T-helper 1 cell treated with Interleukin-12 subunit alpha and Interleukin-12 subunit beta and Interleukin-4 antibody, amounts not matched to agents 30 ng/mL and 1 ng/mL, for 36 hours (primary cell): Measurements from ENCODE around the gene CUBN. TPM values are rescaled to one million over a fixed set of nuclear protein-coding genes. Genes with fewer than 3 reads are reported as not detected.

ENCODE experiments used
- intact Hi-C: fragments of 100-400 bp; cut with micrococcal nuclease; formaldehyde crosslinking; loops from one replicate; pipeline ENCODE4 v1.15.1; 2024
- total RNA-seq: library from RNA; stranded (reverse); gene quantifications from 2 replicates; pipeline ENCODE4 v1.2.3, GENCODE V29; 2022

CUBN gene
- total RNA-seq, 1 donor from 2014 or later, result 1.4 TPM

DNA sequence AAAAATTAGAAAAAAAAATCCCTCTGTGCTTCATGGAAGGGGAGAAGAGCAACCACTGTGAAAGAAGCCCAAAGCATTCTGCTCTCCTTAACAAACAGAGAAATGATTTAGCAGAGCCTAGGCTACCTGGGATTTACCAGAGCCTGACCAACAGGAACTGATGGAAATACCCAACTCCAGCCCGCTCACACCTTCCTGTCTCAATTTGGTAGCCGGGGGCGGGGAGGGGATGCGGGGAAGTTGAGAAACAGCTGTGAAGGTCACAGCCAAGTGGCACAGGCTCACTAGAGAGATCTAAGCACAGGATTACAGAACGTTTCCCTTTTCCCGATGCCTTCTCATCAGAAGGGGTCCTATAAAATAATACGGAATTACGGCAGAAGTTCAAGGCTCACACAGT lies 330.0 kb downstream of the CUBN start:
- intact Hi-C loops, result loop anchor here (10.0 kb wide), 1 partner anchor 1365 kb away; no protein-coding TSS in a partner anchor

- intact Hi-C loops, result no loop called here
Measured at GRCh38 chr10:16798571-16798970, 331.0 kb downstream of the CUBN start.

GRCh38 chr10:16795410-16796073 lies 334.1 kb downstream of the CUBN start:
- intact Hi-C loops, result no loop called here

DNA sequence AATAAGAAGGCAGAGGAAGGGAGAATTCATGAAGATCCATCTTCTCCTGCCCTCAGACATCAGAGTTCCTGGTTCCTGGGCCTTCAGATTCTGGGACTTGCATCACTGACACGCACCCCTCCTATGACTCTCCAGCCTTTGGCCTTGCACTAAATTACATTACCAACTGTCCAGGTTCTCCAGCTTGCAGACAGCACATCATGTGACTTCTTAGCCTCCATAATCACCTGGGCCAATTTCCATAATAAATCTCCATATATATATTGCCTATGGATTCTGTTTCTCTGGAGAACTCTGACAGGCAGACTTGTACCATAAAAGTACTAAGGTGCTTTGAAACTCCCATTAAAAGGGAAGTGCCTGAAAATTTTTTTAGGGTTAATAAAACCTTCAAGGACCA lies 335.6 kb downstream of the CUBN start:
- intact Hi-C loops, result no loop called here

GRCh38 chr10:16792675-16793074 lies 336.9 kb downstream of the CUBN start:
- intact Hi-C loops, result no loop called here

- intact Hi-C loops, result loop anchor here (5.0 kb wide), 1 partner anchor 927 kb away; the partner anchor contains the start of gene MINDY3
Measured at GRCh38 chr10:16789765-16790164, 339.8 kb downstream of the CUBN start.

DNA sequence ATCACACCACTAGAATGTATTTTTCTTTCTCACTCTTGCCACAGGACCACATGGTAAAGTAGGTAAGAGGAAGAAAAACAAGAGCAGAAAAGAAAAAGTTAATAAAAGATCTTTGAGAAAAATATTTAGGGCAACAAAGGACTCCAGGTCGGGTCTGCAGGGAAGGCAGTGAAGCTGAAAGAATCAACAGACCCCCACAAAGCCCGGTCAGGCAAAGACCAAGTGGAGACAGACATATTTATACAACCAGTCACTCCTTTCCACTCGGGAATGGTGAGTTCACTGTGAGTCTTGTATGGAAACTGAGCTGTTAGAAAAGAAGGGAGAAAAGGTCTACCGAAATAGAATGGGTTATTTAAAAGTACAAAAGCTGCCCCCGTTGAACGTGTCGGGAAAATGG lies 340.4 kb downstream of the CUBN start:
- intact Hi-C loops, result loop anchor here (5.0 kb wide), 1 partner anchor 927 kb away; the partner anchor contains the start of gene MINDY3

DNA sequence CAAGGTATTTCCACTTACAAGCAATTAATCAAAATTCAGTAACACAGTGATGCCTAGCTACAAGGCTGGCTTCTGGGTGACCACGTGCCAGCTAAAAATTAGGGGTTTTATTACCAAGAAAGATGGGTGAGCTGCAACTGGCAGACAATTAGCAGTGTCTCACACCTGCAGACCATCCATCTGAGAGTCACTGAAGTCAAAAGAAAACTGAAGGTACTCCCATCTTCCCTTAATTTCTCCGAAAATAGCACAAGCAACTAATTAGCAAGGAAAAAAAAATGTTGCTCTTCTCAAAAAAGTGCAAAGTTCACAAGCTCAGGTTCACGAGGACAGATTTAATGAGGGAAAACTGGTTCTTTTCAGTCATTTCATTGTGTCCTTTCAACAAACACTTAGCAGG lies 340.8 kb downstream of the CUBN start:
- intact Hi-C loops, result loop anchor here (5.0 kb wide), 1 partner anchor 926 kb away; the partner anchor contains the start of gene MINDY3

DNA sequence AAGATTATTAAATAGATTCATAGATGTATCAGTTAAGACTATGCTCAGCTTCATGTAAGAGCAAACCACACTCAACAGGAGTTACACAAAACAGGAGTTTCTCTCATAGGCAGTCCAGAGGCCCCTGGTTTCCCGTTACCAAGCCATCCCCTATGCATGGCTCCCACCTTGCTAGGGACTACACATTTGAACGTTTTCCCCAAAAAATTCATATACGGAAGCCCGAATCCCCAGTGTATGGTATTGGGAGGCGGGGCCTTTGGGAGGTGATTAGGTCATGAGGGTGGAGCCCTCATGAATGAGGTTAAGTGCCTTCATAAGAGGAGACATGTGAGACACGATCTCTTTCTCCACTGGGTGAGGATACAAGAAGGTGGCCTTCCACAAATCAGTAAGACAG lies 341.5 kb downstream of the CUBN start:
- intact Hi-C loops, result loop anchor here (5.0 kb wide), 1 partner anchor 926 kb away; the partner anchor contains the start of gene MINDY3

DNA sequence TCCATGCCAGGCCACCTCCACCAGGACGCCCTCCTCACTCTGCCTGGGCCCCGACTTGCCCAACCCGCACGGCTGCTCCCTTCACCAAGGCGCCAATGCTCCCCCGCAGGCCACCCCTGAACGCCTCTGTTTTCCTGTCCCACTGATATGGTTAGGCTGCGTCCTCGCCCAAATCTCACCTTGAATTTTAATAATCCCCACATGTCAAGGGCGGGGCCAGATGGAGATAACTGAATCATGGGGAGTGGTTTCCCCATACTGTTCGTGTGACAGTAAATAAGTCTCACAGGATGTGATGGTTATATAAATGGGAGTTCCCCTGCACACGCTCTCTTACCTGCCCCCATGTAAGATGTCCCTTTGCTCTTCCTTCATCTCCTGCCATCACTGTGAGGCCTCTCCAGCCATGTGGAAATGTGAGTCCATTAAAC lies 342.2 kb downstream of the CUBN start:
- intact Hi-C loops, result loop anchor here (1.0 to 5.0 kb wide), 5 partner anchors 8 to 925 kb away; partner anchors contain the start of genes MINDY3 and RSU1

DNA sequence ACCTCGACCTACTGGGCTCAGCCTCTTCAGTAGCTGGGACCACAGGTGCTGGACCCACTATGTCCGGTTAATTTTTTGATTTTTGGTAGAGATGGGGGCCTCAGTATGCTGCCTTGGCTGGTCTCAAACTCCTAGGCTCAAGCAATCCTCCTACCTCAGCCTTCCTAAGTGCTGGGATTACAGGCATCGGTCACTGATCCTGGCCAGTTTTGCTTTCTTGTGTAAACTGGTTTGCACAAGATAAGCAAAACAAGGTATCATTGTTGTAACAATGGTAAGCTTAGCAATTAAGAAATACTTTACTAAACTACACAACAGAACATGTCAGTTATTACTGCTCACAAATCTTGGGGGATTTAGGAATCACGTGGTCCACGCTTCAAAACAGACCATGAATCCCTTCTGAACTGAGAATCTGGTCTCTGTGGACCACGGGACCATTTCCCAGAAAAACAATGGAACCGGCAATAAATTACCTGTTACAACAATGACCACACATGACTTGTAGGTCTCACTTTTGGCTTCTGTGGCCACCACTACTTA lies 349.2 kb downstream of the CUBN start:
- intact Hi-C loops, result no loop called here

DNA sequence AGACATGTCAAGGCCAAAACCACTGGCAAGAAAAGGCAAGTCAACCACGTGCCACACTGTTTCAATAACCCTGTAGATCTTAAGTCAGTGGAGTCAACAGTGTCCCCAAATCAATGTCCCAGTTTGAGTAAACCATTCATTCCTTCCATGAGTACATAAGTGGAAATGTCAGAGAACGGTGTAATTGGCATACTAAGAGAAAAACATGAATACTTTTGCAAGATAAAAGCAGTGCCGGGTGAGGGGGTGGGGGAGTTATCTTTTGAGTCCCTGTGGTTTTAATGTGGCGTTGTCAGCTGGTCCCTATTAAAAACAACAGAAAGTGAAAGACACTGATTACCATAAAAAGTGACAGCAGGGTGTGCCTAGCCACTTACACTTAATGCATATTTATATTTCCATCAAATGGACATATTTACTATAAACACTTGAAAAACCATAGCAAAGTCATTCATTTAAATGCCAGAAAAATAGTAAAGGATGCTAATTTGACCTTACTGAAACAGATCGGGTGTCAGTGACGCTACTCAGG lies 350.2 kb downstream of the CUBN start:
- intact Hi-C loops, result loop anchor here (1.0 to 10.0 kb wide), 6 partner anchors 8 to 1345 kb away; partner anchors contain the start of genes PTER, RSU1 and VIM

- intact Hi-C loops, result loop anchor here (1.0 to 10.0 kb wide), 8 partner anchors 232 to 1343 kb away; partner anchors contain the start of genes C1QL3, PTER and VIM
Measured at GRCh38 chr10:16777473-16778370, 351.9 kb downstream of the CUBN start.

DNA sequence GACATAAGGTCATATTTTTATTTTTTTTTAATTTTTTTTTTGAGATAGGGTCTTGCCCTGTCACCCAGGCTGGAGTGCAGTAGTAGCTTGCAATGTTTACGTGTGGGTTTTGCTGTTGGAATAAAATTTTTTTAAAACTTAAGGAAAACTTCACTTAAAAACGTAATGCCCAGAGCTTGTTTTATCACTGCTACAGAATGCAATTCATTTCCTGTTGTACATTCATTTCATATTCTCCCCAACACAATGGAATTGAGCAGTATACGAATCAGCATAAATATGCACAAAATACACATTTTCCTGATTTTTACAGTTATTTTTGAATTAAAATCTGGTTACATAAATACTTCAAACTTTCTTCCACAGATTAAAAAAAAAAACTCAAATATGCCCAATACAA lies 352.7 kb downstream of the CUBN start:
- intact Hi-C loops, result loop anchor here (1.0 to 10.0 kb wide), 7 partner anchors 232 to 1342 kb away; partner anchors contain the start of genes C1QL3 and VIM

Other genes starting within 250 kb of the CUBN start
- gene TRDMT1, start 71.9 kb upstream of the CUBN start, total RNA-seq, result 8.1 and 9.1 TPM in 2 replicates
- gene VIM, start 98.4 kb upstream of the CUBN start, total RNA-seq, result 1,350 and 1,378 TPM in 2 replicates